Colonic mucosa (tissue), 4 donors: ENCODE data around the gene SFRP2. TPM values are rescaled to one million over a fixed set of nuclear protein-coding genes. Genes with fewer than 3 reads are reported as not detected.

ENCODE experiments used
- DNase-seq: peaks from one replicate; pipeline ENCODE4 v3.0.0-alpha.2; 2020
- H3K27ac ChIP-seq: fragments of 200-600 bp; one replicate; pipeline ENCODE4 v1.8.0; 2021
- H3K27me3 ChIP-seq: fragments of 200-600 bp; one replicate; pipeline ENCODE4 v1.8.0; 2021
- H3K36me3 ChIP-seq: fragments of 200-600 bp; one replicate; pipeline ENCODE4 v1.8.0; 2021
- H3K4me1 ChIP-seq: fragments of 200-600 bp; one replicate; pipeline ENCODE4 v1.8.0; 2021; ENCODE audit warnings: mild to moderate bottlenecking
- H3K4me3 ChIP-seq: fragments of 200-600 bp; one replicate; pipeline ENCODE4 v1.8.0; 2021
- H3K9ac ChIP-seq, 2 donors: one replicate each; pipeline ENCODE4 v1.7.0; 2013; ENCODE audit warnings: control low read depth in 2 of 2, low read depth in 2 of 2, low read length in 2 of 2
- H3K9me3 ChIP-seq: fragments of 200-600 bp; one replicate; pipeline ENCODE4 v1.8.0; 2021
- intact Hi-C: fragments of 100-400 bp; cut with DNase I; formaldehyde crosslinking; loops from one replicate; pipeline ENCODE4 v1.14.1; 2022
- total RNA-seq, 2 donors: library from RNA; stranded (reverse); fragmentation: NEBNext Ultra II Directional in 1 of 2; extraction: Animal tissue kit (Norgen Biotek cat#: 25700) in 1 of 2; gene quantifications; one replicate each; pipeline ENCODE4 v1.2.1, GENCODE V29; 2021
- TF ChIP-seq, protein P1 (sequence below): fragments of 200-600 bp; IDR thresholded peaks from one replicate; pipeline ENCODE4 v1.8.0; 2022; ENCODE audit warnings: antibody characterized with exemption, mild to moderate bottlenecking
- donor health status: healthy.
- donor health status: DM: no; HTN: no; CAD: no.
- donor health status: DM: no; HTN: no; CAD: no.

Gene SFRP2
- total RNA-seq, 2 donors from 2014 or later: 8.7 to 36.2 TPM

DNA sequence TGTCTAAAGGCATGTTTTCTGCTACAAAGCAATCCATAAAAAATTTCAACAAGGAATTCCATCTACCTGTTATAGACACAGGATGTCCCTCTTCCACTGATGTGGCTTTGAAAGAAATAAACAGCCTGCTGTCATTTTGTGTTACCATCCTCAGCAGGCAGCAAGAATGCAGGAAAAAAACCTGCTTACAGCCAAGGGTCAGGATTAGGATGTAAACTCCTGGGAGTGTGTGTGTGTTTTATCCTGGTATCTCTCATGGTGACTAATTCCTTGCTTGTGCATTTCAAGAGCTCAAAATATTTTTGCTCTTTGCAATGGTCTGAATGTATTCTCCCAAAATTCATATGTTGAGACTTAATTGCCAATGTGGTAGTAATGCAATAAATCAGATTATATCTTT is 28.6 kb upstream of the SFRP2 start:
- H3K9me3 ChIP-seq: no peaks in the 10 kb centered on the region
- no peak overlapping the region for H3K4me3 ChIP-seq
- no peak overlapping the region for H3K9ac ChIP-seq
- H3K4me1 ChIP-seq: no peaks in the 10 kb centered on the region
- no peak for DNase-seq
- H3K27me3 ChIP-seq: no peaks in the 10 kb centered on the region
- H3K27ac ChIP-seq: no peak overlapping the region
- TF ChIP-seq, protein P1, sequence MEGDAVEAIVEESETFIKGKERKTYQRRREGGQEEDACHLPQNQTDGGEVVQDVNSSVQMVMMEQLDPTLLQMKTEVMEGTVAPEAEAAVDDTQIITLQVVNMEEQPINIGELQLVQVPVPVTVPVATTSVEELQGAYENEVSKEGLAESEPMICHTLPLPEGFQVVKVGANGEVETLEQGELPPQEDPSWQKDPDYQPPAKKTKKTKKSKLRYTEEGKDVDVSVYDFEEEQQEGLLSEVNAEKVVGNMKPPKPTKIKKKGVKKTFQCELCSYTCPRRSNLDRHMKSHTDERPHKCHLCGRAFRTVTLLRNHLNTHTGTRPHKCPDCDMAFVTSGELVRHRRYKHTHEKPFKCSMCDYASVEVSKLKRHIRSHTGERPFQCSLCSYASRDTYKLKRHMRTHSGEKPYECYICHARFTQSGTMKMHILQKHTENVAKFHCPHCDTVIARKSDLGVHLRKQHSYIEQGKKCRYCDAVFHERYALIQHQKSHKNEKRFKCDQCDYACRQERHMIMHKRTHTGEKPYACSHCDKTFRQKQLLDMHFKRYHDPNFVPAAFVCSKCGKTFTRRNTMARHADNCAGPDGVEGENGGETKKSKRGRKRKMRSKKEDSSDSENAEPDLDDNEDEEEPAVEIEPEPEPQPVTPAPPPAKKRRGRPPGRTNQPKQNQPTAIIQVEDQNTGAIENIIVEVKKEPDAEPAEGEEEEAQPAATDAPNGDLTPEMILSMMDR: no peak
- intact Hi-C loops: no loop called here
- no peaks in the 10 kb centered on the region for H3K36me3 ChIP-seq

DNA sequence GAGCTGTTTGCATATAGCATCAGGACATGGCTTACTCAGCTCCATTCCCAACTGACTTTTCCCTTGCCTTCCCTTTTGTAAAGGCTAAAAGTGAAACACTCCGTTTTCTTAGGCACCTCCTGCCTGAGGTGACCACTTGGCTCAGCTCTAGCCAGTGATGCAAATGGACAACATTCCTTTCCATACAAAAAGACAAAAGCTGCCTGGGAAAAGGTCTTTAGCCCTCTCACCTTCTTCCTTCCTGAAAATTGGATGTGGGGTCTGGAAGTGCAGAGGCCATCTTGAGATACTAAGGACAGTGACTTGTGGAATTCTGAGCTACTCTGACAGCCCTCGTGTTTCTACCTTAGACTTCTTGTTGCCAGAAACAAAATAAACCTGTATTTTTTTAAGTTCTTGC is 27.7 kb upstream of the SFRP2 start:
- H3K9me3 ChIP-seq: no peaks in the 10 kb centered on the region
- H3K4me3 ChIP-seq: no peak overlapping the region
- no peaks in the 10 kb centered on the region for H3K27me3 ChIP-seq
- TF ChIP-seq, protein P1: no peak
- intact Hi-C loops: no loop called here
- DNase-seq: no peak
- no peak overlapping the region for H3K27ac ChIP-seq
- no peaks in the 10 kb centered on the region for H3K36me3 ChIP-seq
- H3K4me1 ChIP-seq: no peaks in the 10 kb centered on the region
- H3K9ac ChIP-seq: no peak overlapping the region

DNA sequence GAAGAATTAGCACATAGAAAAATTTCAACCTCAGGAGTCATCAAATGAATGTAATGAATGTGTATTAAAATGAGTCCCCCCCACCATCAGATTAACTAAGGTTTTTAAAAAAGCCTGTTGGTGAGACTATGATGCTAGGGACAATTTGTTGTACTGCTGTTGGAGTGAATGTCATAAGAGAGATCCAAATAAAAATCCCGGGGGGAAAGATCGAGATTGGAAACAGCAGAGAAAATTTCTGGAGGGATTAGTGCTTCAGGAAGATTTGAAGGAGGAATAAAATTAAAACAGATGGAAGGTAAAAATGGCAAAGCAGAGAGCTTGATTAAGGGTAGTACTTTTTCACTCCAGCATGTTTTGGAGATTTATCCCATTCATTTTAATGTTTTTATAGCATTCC is 25.9 kb upstream of the SFRP2 start:
- DNase-seq: no peak
- Histone ChIP-seq H3K4me3 (no peak overlapping the region), H3K9ac (no peak overlapping the region), H3K4me1 (no peaks in the 10 kb centered on the region), H3K27me3 (no peaks in the 10 kb centered on the region), H3K27ac (no peak overlapping the region), H3K9me3 (no peaks in the 10 kb centered on the region), H3K36me3 (no peaks in the 10 kb centered on the region)
- TF ChIP-seq, protein P1: no peak
- intact Hi-C loops: no loop called here

DNA sequence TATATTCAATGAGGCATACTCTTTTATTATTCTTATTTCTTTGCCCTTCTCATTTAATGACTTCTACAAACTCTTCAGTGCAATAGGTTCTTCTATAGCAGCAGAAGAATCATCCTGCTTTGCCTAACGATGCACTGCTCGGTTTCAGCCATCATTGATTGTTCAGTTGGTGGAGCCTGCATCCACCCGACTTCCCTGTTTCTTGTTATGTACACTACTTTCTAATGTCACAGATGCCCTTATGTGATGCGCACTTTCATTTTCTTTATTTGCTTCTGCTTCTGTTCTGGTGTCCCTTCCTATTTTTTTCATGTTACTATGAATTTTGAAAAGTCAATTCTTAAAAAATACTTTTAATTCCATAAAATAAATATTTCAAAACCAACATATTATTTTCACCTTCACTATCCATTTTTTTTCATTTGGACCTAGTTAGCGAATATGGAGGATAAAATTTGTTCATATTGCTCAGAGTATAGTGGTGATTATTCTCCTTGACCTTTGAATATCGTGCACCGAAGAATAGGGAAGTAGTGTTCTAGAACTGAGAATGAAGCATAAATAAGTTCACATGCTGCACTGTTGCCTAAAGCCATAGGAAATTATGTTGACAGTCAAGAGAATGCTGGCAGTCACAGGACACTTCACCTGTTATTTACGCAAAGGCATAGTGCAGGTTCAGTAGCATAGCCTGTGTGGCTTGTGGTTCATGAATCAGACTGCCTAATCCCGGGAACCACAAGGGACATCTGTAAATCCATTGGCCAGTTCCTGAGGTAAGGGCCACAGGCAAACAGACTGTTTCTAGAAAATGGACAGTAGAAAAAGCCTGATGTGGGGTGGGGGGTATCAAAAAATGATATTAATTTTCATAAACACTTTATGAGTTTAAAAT is 21.3 kb upstream of the SFRP2 start:
- intact Hi-C loops: no loop called here
- Histone ChIP-seq H3K4me1 (no peaks in the 10 kb centered on the region), H3K9ac (no peak overlapping the region), H3K9me3 (no peaks in the 10 kb centered on the region), H3K36me3 (no peaks in the 10 kb centered on the region), H3K27me3 (no peaks in the 10 kb centered on the region), H3K27ac (no peak overlapping the region), H3K4me3 (no peak overlapping the region)
- TF ChIP-seq, protein P1: no peak
- DNase-seq: no peak

DNA sequence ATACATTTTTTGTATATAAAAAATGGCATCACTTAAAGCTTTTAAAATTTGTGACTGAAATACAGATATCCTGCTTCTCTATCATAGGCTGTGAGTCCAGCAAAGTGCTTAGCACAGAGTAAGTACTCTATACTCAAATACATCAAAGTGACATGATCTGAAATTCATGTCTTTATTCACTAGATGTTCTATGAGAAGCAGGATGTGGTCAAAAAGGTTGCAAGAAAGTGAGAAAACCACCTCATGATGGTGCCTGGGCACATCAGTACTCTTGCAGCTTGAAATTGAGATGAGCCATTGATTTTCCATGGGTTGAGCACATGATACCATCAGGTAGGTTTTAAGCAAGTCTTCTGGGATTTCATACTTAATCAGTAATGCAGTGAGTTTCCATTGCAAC is 20.4 kb upstream of the SFRP2 start:
- intact Hi-C loops: no loop called here
- no peaks in the 10 kb centered on the region for H3K9me3 ChIP-seq
- no peak overlapping the region for H3K9ac ChIP-seq
- H3K36me3 ChIP-seq: no peaks in the 10 kb centered on the region
- no peaks in the 10 kb centered on the region for H3K27me3 ChIP-seq
- H3K27ac ChIP-seq: no peak overlapping the region
- no peak overlapping the region for H3K4me3 ChIP-seq
- H3K4me1 ChIP-seq: no peaks in the 10 kb centered on the region
- TF ChIP-seq, protein P1: no peak
- DNase-seq: no peak
